ENCODE measurements around the gene METTL2B.
"Not testable (repeated sequence)": the region's sequence is repeated elsewhere in the genome, so short reads cannot be mapped to it uniquely, and the experiment has no call there.

The METTL2B gene

DNA sequence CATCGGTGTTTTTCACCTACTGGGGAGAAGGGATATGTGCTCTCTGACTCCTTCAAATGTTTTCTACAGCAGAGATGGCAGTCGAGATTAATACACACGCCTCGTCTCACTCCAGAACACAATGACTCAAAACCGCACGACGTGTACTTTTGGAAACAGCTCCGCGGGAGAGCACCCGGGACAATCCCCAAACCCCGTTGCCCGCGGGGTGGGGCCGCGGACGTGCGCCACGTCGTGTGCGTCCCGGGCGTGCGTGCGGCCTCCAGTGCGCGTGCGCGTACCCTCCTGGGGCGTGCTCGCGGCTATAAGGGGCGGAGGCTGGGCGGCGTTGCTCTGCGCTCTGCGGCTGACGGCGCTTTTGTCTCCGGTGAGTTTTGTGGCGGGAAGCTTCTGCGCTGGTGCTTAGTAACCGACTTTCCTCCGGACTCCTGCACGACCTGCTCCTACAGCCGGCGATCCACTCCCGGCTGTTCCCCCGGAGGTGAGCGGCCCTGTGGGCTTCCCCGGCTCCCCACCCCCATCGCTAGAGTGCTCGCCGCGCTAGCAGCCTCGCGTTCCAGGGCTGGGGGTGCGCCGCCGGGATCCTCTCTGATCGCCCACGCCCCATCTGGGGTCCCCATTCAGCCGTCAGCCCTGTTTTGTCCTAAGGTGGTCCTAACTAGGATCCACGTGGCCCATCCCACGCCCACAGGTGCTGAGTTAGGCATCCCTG is 20.8 kb upstream of the METTL2B start, which contains the start of gene HILPDA:
TSS of gene HILPDA (plus strand) at position 336 of the 712 bp plus-strand sequence. CDS start 1,391 bp downstream, outside the sequence.
- peak; percentile 95 for DNase-seq

DNA sequence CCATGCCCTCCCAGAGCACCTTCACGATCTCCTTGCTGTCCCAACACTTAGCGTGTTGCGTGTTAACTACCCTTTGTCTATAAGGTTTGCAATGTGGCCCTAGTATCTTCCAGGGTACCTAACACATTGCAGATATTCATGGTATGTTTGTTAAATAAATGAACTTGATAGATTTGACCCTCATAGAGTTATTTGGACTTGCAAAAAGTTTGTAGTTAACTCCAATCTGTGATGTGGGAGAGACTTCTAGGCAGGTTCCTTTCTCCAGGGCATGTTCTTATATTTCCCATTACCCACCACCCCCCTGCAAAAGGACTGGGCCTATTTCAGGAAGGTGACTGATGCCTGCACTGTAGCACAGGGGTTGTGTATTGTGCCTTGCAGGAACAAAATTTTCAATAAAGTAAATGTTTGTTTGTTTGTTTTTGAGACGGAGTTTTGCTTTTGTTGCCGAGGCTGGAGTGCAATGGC is 20.3 kb upstream of the METTL2B start:
- DNase-seq, result peak in 1 of 2 experiments; percentile 51

DNA sequence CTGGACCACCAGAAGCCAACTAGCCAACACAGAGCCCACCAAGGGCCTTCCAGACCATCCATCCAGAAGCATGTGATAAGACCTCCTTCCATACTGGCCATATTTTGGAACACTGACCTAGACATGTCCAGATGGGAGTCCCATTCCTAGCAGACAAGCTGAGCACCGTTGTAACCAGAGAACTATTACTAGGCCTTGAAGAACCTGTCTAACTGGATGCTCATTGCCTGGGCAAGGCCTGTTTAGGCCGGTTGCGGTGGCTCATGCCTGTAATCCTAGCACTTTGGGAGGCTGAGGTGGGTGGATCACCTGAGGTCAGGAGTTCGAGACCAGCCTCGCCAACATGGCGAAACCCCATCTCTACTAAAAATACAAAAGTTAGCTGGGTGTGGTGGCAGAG is 19.2 kb upstream of the METTL2B start:
- not testable (repeated sequence) for DNase-seq

DNA sequence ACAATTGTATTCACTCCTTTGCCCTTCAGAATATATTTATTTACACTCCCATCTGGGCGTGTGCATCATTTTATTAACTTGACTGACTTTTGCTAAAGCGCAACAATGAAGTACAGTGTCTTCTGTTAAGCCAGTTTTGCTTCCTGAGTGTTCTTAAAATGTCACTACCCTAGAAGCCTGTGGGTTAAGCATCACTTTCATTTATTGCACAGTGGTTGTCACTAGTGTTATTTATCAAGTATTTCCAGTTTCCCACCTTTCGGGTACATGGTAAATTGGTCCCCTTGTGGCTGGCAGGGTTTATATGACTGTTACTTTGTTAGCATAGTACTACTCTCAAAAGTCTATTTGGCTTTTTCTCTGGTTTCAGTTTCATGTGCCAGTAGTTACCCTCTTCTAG is 17.6 kb upstream of the METTL2B start:
- no peak for DNase-seq

DNA sequence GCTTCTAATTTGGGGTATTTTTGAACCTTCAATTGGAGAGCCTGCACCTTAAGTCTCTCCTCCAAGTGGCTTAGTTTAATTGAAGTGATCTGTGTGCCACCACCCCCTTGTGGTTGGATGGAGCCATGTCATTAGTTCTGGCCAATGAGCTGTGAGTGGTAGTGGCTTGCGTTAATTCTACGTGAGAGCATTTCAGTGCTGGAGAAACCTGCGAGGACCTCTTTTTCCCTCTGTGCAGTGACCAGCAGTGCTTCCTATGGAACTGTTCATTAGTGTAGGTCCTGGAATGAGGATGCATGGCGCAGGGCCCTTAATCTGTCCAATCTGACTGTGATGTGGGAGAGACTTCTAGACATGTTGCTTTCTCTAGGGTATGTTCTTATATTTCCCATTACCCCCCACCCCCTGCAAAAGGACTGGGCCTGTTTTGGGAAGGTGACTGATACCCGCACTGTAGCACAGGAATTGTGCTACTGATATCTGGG is 17.1 kb upstream of the METTL2B start:
- peak; percentile 21 to 76 for DNase-seq

DNA sequence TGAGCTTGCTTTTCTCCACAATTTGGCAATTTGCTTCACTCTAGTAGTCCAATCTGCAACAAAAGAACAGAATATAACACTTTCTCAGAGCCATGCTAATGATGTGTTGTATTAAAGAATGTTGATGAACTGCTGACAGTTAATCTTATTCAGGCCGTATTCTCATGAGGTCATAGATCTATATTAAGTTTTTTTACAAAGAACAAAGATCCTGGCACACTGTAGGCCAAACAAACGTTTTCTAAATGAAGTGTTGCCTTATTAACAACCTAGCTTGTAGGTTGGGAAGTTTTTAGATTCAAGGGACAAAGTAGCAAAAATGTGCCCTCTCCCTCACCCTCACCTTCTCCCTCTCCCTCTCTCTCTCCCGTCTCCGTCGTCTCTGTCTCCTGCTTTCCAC is 14.1 kb upstream of the METTL2B start:
- DNase-seq, result no peak

DNA sequence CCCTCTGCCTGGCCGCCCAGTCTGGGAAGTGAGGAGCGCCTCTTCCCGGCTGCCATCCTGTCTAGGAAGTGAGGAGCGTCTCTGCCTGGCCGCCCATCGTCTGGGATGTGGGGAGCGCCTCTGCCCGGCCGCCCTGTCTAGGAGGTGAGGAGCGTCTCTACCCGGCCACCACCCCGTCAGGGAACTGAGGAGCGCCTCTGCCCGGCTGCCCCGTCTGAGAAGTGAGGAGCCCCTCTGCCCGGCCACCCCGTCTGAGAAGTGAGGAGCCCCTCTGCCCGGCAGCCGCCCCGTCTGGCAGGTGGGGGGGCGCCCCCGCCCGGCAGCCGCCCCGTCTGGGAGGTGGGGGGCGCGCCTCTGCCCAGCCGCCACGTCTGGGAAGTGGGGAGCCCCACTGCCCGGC is 13.2 kb upstream of the METTL2B start:
- not testable (repeated sequence) for DNase-seq

DNA sequence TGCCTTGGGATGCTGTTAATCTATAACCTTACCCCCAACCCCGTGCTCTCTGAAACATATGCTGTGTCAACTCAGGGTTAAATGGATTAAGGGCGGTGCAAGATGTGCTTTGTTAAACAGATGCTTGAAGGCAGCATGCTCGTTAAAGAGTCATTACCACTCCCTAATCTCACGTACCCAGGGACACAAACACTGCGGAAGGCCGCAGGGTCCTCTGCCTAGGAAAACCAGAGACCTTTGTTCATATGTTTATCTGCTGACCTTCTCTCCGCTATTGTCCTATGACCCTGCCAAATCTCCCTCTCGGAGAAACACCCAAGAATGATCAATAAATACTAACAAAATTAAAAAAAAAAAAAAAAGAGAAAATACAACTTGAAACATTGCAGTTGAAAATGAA is 12.6 kb upstream of the METTL2B start:
- DNase-seq, result not testable (repeated sequence)

DNA sequence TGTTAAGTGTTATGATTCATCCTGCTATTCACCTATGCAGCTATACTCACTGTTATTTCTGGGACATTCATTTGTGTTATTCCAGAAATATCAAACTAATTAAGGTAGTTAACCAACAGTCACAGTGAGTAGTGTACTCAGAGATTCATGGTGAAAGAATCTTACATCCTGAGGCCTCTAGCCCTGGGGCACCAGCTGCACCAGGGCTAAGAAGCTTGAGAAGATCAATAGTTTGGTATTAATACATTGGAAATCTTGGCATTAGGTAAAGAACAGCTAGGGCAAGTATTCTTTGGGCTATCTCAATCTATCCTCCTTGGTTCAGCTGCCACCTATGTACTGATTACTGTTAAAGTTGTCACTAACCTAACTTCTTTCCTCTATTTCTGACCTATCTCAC is 9.7 kb upstream of the METTL2B start:
- DNase-seq, result not testable (repeated sequence)

DNA sequence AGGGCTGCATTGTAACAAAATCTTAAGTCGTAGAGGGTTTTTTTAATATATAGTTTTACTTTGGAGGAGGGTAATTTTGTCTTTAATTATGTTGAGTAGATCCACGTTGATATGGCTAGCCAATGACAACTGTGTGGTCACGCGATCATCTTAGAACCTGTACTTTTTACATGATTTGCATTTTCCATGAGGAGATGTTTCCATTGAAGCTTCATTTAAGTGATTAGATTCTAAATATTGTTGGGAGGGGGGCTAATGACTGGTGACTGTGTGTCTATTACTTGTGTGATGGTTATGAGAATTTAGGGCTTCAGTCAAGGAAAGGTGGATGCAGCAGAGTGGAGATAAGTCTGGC is 765 bp downstream of the METTL2B start:
- DNase-seq, result not testable (repeated sequence)

DNA sequence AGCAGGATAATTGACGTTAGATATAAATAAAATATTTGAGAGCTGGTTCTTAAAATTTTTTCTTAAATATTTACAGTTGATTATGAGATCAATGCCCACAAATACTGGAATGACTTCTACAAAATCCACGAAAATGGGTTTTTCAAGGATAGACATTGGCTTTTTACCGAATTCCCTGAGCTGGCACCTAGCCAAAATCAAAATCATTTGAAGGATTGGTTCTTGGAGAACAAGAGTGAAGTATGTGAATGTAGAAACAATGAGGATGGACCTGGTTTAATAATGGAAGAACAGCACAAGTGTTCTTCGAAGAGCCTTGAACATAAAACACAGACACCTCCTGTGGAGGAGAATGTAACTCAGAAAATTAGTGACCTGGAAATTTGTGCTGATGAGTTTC is 2.5 kb downstream of the METTL2B start:
- not testable (repeated sequence) for DNase-seq

DNA sequence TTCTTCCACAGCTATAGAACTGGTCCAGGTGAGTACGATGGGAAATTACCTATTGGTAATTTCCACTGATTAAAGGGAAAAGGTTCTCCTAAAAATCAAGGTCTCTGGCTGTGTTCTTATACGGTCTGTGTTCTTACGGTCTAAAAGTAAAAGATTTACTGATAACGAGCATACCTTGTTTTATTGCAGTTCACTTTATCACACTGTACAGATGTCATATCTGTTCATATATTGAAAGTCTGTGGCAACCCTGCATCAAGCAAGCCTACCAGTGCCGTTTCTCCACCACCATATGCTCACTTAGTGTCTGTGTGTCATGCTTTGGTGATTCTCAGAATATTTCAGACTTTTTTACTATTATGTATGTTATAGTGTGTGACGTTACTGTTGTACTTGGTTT is 11.6 kb downstream of the METTL2B start:
- DNase-seq, result not testable (repeated sequence)

DNA sequence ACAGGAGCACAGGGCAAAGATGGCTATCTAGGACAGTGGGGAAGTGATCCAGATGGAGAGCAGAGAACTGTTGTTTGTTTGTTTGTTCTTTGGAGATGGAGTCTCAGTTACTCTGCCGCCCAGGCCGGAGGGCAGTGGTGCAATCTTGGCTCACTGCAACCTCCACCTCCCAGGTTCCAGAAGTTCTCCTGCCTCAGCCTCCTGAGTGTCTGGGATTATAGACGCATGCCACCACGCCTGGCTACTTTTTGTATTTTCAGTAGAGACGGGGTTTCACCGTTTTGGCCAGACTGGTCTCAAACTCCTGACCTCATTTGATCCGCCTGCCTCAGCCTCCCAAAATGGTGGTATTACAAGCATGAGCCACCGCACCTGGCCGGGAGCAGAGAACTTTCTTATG is 20.9 kb downstream of the METTL2B start:
- no peak for DNase-seq

DNA sequence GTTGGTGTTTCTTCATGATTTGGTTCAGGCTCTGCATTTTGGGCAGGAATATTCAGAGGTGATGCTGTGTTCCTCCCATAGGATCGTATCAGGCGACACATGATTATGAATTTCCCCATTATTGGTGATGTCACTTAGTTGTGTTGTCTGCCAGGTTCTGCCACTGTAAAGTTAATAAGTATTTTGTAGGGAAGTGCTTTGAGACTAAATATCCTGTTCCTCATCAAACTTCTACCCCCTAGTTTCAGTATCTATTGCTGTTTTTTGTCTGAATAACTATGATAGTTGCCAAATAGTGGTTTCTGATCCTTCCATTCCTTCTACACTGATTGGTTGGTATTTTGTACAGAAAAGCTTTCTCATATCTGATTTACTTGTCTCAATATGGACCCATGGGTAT is 28.9 kb downstream of the METTL2B start:
- not testable (repeated sequence) for DNase-seq

DNA sequence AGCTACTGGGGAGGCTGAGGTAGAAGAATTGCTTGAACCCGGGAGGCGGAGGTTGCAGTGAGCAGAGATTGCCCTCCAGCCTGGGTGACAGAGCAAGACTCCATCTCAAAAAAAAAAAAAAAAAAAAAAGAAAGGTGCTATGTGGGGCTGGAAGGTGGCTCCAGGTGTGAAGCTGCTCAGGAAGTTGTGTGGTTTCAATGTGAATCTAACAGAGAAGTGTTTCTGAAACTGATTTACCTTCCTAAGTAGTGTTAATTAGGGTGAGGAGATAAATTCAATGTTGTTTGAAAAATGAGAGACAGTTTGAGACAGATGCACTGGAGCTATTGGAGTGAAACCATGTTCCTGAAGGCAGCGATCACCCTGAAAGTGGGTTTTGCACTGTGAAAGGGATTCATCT is 30.3 kb downstream of the METTL2B start:
- DNase-seq, result not testable (repeated sequence)

DNA sequence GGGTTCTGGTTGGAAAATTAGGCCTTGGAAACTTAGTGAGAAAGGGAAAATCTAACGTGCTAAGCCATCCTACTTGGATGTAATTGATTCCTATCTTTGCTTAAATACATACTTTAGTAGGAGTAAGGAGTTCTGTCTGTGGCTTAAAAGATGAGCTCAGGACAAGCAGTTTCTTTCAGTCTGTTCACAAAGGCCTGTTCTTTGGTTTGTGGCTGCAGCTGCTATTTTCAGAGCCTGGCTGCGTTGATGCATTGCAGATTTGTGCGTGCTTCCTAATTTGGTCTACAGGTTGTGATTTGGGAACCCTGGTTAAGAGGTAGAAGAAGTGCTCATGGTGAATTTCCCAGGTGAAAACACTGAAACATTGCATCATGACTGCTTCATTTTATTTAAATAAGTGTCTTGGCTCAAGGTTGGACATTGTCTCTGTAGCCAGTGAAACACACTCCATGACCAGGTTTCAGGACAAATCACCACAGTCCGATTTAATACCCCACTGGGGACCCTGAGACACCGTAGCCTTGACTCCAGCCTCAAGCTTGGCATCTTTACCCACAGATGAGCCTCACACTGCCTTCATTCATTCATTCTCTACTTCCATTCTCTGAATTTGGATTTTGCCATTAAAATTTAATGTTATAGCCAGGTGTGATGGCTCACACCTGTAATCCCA is 30.9 kb downstream of the METTL2B start:
- not testable (repeated sequence) for DNase-seq

DNA sequence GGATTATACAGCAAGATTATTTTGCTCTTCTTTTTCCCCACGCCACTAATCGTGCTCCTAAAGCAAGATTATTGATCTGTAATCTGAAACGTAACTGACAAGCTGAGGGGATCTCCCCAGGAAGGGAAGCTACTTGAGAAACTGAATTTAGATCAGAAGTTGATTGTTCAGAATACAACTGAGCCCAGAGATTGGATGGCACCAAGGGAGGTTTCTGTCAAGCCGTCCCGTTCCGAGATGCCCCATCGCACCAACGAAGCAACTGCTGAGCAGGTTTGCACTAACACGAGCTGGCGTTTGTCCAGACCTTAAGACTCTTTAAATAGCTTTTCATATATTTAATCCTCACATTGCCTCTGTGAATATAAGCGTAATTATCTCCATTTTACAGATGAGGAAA is 35.1 kb downstream of the METTL2B start:
- DNase-seq, result not testable (repeated sequence)

DNA sequence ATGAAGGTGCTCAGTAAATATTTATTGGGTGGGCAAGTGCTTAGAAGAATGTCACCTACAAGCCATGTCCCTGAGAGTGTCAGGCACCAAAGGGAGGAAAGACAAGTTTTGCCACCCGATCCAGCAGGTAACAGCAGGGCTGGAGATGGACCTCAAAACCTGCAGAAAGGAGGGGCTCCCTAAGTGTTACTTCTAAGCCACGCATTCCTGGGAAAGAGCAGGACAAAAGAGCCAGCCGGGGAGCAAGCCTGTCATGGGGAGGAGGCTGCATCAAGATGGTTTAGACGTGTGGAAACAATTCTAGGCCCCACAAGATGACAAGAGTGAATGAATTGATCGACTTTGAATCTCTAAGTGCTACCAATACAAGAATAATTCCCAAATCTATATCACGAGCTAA is 38.7 kb downstream of the METTL2B start:
- DNase-seq, result not testable (repeated sequence)

DNA sequence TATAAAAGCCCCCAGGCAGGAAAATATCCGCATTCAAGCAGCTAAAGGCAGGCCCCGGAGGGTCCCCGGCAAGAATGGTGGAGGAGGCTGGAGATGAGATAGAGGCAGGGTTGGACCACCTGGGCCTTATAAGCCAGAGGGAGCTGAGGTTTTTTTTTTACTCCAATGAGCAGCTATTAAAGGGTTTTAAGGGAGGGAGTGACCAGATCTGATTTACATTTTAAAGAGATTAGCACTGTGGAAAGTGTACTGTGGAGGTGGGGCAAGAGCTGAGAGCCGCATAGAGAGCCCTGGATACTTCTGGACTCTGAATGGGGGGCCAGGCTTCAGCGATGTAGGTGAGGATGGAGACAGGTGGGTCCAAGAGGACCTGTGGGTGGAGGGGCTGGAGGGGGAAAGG is 40.5 kb downstream of the METTL2B start:
- not testable (repeated sequence) for DNase-seq

DNA sequence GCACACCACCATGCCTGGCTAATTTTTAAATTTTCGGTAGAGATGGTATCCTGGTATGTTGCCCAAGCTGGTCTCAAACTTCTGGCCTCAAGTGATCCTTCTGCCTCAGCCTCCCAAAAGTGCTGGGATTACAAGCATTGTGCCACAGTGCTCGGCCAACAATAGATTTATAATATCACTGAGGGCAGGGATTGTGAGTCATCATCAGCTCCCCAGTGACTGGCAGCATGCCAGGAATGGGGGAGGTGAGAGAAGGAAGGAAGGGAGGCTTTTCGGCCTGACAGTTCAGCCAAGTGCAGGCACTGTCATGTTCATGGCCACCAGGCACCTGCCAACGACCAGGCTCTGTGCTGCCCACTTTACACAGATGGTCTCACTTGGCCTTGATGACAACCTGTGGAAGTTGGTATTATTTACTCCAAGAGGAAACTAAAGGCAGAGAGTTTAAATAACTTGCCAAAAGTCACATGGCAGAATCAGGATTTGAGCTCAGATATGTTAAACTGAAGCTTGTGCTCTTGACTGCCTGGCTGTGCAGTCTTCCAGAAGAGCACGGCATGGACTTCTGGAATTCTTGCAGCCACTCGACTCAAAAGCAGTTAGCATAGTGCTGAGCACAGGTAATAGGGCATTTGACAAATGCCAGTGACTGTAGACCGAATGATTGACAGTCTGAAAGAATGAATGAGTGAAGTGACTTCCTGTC is 46.8 kb downstream of the METTL2B start:
- DNase-seq, result peak; percentile 14 to 40

DNA sequence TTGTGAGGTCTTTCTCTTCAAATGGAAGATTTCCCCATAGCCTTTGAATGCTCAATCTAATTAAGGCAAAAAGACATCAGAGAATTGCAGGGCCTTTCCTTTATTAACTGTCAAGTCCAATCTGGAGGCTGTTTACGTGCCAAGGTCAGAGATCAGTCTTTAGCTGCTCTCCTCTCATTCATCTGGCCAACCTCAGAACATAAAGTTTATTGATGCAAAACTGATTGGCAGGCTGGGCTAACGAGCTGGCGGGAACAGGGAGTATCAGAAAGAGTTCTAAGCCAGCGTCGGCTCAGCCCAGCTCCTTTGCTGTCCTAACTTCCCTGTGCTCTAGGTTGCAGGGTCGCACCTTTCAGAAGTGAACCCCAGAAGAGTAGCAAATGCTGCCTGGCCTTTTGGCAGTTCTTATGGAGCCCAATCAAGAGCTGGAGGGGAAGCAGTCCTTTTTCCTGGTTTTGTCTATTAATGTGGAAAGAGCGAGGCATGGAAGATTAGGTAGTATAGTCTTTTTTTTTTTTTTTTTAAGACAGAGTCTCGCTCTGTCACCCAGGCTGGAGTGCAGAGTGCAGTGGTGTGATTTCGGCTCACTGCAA is 47.5 kb downstream of the METTL2B start:
- DNase-seq, result not testable (repeated sequence)

DNA sequence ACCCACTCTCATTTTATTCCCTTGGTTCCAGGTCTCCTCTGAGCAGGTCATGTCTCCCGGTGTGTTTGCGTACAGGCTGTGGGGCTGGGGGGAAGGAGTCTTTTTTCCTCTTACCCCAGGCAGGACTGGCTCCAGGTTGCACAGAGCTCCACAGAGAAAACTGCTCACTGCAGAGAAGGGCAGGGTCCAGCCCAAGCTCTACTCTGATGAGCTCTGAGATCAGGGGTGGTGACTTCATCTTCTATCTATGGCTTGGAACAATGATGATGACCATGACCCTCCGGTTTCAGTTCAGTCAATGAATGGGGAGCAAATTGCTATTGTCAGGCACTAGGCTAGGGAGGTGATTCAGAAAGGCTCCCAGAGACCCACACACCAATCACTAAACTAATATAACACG is 49.0 kb downstream of the METTL2B start:
- DNase-seq, result not testable (repeated sequence)

DNA sequence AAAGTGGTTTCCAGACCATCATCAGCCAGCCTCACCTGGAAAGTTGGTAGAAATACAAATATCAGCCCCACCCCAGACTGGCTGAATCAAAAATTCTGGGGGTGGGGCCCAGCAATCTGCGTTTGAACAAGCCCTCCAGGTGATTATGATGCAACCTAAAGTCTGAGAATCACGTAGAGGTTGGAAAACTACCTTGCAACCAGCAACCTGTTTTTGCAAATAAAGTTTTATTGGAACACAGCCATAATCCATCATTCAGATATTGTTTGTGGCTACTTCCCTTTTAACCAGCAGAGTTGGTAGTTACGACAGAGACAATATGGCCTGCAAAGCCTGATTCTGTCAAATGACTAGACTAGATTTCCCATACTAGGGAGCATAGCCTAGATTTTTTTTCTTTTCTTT is 49.5 kb downstream of the METTL2B start:
- not testable (repeated sequence) for DNase-seq

Measured in NCI-H2081 (cell line).